Measurements from ENCODE around the gene ELOVL2.

GRCh38 chr6:11025921-11026635 lies 18.0 kb downstream of the ELOVL2 start:
- TF ChIP-seq POLR2A (IDR thresholded peaks at IDR 0.05), result no peak
- TF ChIP-seq EP300 (IDR thresholded peaks at IDR 0.05), result no peak
- no peak for TF ChIP-seq CTCF (IDR thresholded peaks at IDR 0.05)
